Measurements from ENCODE around the gene PEA15.

The PEA15 gene

DNA sequence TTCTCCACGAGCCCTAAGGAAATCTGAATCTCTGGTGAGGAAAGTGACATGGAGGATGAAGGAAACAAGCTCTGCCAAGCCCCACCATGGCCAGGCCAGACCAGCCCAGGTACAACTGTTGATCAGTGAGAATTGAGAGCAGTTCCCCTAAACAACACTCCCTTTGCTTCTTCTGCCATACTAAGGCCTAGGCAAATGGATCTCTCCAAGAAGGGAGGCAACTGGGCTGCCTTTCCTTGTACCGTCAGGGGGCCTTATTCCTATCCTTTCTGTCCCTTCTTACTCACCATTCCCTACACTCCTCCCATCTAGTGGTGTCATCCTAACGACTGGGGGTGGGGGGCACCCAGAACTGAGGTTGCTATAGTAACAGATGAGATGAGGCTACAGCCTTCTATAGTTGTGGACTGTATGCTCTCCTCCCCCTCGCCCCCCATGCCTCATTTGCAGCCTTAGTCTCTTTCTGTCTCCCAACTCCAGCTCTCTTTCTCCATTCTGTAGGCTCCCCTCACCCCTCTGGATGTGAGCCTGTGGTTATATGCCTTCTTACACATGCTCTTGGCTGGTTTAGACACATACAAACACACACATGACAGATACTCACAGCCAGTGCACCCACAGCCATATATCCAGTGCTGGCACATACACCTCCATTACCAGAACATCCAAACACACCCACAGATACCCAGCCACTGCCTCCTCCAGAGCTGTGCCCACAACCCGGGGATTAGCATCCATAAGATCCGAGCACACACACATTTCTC, 3.6 kb downstream of the PEA15 start:
- DNase-seq (ENCODE audit: low spot score): no peak

GRCh38 chr1:160209321-160210046, 4.3 kb downstream of the PEA15 start:
- DNase-seq (ENCODE audit: low spot score): no peak

DNA sequence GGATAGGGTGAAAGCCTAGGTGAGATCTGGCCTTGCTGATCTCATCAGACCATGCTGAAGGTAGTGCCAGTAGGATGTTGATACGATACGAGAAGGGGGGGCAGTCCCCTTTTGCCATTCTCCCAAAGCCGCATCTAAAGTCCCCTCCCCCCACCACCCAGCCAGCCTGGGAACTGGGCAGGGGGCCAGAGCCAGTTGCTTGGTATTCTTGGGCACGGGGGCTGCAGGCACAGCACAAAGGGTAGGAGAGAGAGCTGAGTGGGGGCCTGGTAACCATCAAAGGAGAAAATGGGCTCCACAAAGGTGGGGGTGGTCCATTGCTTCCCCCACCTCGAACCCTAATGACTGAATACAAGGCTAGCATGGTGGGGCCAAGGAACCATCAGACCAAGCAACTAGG, 5.4 kb downstream of the PEA15 start:
- DNase-seq (ENCODE audit: low spot score): no peak

DNA sequence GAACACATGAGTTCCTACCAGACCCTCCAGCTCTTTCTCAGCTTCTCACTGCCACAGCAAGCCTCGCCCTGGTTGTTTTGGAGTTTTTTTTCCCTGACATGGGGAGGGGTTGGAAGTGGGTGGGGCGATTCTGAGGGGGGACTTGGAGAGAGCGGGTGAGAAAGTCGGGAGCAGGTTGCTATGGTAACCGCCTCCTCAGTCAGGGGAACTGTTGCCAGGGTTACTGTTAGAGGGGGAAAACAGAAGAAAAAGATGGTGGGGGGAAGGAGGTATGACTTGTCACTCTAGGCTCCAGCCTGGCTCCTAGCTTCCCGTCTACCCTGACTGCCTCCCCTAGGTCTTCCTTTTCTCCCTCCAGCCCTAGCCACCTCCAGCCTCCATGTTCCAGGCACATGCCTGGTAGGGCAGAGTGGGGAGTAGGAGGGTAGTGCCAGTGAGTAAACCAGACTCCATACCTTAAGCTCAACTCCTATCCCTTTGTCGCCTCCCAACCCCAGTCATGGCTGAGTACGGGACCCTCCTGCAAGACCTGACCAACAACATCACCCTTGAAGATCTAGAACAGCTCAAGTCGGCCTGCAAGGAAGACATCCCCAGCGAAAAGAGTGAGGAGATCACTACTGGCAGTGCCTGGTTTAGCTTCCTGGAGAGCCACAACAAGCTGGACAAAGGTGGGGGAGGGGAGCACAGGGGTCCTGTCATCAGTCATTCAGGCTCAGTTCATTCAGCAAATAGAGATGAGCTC, 6.0 kb downstream of the PEA15 start:
- DNase-seq (ENCODE audit: low spot score): no peak

GRCh38 chr1:160214481-160215140, 9.4 kb downstream of the PEA15 start:
- no peak for DNase-seq (ENCODE audit: low spot score)

DNA sequence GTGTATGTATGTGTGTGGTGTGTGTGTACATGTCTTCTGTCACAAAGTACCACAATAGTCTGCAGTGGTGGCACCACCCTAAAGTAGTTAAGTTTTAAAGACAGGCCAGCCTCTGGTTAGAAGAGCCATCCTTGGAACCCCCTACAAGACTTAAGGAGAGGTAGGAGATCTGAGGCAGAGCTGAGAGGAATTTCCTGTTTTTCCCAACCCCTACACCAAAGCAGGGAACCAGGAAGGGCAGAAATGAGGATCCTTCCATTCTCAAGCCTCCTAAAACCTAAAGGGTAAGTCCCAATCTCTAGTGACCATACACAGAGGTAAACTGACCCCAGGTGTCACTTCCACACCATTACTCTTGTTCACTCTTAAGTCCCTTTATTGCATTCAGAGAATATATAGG, 11.1 kb downstream of the PEA15 start:
- DNase-seq (ENCODE audit: low spot score): no peak

DNA sequence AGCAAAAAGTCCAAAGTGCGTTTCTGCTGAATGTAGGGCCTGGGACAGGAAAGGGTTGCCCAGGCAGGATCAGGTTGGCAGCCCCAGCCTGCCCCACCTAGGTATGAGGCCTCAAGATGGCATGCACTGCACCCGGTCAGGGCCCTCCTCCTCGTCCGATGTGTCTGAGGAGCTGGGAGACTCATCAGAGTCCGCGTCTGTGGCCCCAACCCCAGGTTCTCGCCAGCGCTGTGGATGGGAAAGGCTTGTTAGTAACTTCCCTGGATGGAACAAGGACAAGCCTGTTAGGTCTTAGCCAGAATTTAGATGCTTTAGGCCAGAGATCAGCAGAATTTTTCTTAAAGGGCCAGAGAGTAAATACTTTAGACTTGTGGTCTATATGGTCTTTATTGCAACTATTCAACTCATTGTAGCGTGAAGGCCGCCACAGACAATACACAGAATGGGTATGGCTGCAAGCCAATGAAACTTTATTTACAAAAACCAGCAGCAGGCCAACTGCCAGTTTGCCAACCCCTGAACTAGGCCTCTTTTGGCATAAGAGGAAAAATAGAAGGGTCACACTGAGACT, 12.4 kb downstream of the PEA15 start:
- DNase-seq (ENCODE audit: low spot score): no peak

- no peak for DNase-seq (ENCODE audit: low spot score)
Observed at GRCh38 chr1:160219062-160219929, 14.1 kb downstream of the PEA15 start.

DNA sequence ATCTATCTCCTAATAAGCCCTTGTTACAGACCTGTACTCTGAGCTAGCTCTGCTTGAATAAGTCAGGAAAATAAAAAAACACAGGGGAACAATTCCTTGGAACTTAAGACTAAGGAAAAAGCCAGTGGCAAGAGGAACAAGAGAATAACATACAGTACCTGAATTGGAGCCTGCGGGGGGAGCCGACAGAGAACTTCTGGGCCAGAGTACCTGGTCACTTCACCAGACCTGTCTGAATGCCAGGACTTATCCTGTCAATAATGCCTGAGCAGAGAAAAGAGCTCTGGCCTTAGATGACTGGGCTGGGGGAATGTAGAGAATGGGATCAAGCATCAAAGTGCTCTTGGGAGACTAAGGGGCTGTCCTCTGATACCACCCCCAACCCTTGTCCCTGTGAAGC, 15.1 kb downstream of the PEA15 start:
- no peak for DNase-seq (ENCODE audit: low spot score)

- no peak for DNase-seq (ENCODE audit: low spot score)
Observed at GRCh38 chr1:160221089-160221488, 15.9 kb downstream of the PEA15 start.

GRCh38 chr1:160222546-160222945, 17.4 kb downstream of the PEA15 start:
- no peak for DNase-seq (ENCODE audit: low spot score)

DNA sequence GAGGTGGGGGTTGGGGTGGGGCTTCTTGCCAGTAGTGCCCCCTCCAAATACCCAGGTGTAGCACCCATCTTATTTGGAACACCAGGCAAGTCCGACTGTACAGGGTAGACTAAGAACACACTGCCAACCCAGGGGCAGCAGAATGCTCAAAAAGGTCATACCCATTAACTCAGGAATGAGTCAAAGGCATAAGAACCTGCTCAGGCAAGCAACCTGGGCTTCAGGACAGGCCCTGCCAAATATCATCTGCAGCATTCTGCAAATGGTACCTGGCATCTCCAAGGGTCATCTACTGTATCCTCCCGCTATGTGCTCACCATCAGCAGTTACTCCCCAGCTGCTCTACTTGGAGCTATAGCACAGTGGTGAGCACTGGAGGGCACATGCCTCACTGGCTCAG, 19.4 kb downstream of the PEA15 start:
- no peak for DNase-seq (ENCODE audit: low spot score)

DNA sequence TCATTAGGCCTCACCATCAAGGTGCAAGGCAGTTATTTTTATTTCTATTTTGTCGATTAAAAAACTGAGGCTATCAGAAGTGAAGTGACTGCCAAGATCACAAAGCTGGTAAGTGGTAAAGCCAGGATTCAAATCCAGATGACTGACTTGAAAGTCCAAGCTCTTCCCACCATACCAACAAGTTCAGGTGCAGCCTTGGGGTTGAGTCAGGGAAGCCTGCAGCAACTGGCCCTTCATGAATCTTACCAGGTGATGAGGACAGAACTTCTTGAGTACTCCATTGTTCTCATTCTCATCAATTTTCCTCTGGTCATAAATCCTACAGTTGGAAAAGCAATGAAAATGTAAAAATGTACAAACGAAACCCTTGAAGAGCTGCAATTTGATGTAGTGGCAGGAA, 20.2 kb downstream of the PEA15 start:
- DNase-seq (ENCODE audit: low spot score): no peak

DNA sequence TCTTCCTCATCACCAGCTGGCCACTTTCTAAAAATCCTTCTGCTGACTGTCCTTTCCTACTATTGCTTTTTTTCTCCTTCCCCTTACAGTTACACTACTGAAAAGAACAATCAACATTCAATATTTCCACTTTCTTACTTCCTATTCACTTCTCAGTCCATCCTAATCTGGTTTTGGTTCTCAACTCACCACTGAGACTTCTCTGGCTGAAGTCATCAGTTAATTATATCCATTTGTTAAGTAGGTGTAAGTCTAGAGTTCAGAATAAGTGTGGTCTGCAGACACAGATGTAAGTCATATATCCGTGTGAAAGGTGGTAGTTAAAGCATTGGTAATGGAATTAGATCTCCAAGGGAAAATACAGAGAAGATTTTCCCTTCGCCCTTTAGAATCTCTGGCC, 21.4 kb downstream of the PEA15 start:
- no peak for DNase-seq (ENCODE audit: low spot score)

DNA sequence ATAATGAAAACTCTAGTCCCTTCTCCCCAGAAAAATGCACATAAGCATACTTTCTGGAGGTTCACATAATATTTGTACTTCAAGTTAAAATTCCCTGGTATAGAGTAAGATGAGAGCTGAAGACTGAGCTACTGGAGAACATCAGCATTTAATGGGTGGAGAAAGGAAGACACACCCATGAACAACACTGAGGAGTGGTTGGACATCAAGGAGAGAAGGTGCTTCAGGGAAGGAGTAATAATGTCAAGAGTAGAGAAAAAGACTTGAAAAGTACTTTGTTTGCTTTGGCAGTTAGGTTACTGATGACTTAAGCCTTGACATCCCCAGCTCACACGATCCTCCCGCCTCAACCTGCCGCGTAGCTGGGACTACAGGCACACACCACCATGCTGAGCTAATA, 21.9 kb downstream of the PEA15 start:
- DNase-seq (ENCODE audit: low spot score): no peak

DNA sequence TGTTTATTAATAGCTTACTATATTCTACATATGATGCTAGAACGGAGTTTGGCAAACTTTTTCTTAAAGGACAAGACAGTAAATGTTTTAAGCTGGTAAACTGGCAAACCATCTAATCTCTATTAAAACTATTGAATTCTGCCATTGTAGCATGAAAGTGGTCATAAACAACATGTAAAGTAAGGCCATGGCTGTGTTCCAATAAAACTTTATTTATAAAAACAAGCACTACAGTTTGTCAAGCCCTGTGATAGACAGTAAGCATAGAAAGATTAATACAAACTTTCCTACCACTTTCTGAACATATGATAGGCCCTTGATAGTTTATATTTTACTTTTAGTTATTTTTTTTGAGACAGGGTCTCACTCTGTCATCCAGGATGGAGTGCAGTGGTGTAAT, 22.4 kb downstream of the PEA15 start:
- DNase-seq (ENCODE audit: low spot score): no peak

GRCh38 chr1:160228431-160228830, 23.2 kb downstream of the PEA15 start:
- DNase-seq (ENCODE audit: low spot score): no peak

GRCh38 chr1:160232911-160233310, 27.7 kb downstream of the PEA15 start:
- no peak for DNase-seq (ENCODE audit: low spot score)

- no peak for DNase-seq (ENCODE audit: low spot score)
Observed at GRCh38 chr1:160236806-160237205, 31.6 kb downstream of the PEA15 start.

DNA sequence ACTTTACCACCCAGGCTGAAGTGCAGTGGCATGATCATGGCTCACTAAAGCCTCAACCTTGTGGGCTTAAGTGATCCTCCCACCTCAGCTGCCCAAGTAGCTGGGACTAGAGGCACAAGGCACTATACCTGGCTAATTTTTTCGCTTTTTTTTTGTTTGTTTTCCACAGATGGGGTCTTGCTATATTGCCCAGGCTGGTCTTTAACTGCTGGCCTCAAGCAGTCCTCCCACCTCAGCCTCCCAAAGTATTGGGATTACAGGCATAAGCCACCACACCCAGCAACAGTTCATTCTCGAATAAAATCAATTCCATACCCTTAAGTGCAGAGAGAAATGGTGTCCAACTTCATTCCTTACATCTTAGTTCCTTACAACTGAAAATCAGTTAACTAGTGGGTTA, 32.4 kb downstream of the PEA15 start:
- no peak for DNase-seq (ENCODE audit: low spot score)

DNA sequence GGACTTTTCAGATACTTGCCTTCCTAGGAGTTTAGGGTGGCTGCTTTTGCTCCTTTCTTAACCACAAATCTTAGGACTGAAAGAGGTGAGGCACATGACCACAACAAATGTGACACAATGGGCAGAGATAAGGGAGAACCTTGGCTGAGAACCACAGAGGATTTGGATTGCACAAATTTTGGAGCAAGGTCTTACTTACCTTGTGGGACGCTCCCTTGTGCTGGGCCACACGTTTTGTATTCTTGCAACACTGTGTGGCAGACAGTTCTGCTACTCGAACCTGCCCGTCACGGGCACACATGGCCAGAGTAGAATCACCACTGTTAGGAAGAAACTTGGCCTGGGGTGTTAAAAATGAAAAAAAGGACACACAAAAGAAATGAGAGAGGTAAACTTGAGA, 33.2 kb downstream of the PEA15 start:
- no peak for DNase-seq (ENCODE audit: low spot score)

Data from HuH-7 (cell line).